ENCODE results near the gene PTH1R. TPM values are rescaled to one million over a fixed set of nuclear protein-coding genes. Genes with fewer than 3 reads are reported as not detected.

PTH1R gene
- 10 to 100 TPM in 4 of 6 donors, 1 to 10 TPM in 2; 2.6 to 48.2 (median 16.2) TPM for total RNA-seq

DNA sequence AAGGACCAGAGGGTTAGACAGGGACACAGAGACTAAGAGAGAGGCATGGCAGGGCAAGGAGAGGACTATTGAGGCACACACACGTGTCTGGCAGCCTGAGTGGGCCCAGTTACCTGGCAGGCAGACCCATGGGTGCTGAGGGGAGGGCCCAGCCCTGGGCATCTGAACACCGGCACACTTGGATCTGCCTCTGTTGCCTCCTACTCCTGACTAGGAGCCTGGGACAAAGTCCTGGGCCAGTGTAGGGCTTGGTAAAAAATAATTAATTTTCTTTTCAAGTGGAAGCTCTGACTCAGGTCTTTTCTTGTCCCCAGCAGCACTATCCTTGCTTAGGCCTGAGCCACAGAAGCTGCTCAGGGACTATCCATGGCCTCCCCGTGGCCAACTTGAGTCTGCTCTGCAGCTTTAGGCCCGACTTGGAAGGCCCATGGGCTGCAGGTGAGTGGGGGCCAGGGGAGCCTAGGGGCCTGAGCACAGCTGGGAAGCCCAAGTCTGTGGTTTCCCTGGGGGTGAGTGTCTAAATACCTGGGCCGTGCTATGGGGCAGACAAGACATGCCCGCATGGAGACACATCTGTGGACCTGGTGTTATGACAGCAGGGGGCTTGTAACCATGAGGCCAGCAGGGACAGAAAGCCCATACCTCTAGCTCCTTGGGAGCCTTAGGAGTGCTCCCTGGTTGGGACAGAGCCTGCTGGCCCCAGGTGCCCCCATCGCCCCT is at the start of gene PTH1R:
Gene PTH1R (plus strand): TSS at position 316 of the 720 bp plus-strand sequence. CDS start 5,839 bp downstream, outside the sequence.
- ATAC-seq (ENCODE audit: low FRiP score in 2 of 2) (no peak), DNase-seq (peak in 1 of 2 donors; percentile 34)
- Histone ChIP-seq H3K4me1 (peaks cover 11 to 35% (median 31%) of the 10 kb centered on the region in 4 donors), H3K4me3 (no peak within 1 kb of the TSS), H3K9me3 (no peaks in the 10 kb centered on the region), H3K27ac (peak within 1 kb of the TSS in 2 of 4 donors; percentile 2 to 14), H3K27me3 (peaks cover 0 to 17% (median 10%) of the 10 kb centered on the region in 4 donors), H3K36me3 (no peaks in the 10 kb centered on the region)
- 79 to 84% methylated on average over 4 to 7 of the region's 7 CpGs for WGBS, 2 donors
- TF ChIP-seq EP300 (IDR thresholded peaks at IDR 0.05): no peak
- no peak for TF ChIP-seq POLR2A (IDR thresholded peaks at IDR 0.05)
- TF ChIP-seq POLR2AphosphoS5 (IDR thresholded peaks at IDR 0.05): no peak
- TF ChIP-seq, protein P1, sequence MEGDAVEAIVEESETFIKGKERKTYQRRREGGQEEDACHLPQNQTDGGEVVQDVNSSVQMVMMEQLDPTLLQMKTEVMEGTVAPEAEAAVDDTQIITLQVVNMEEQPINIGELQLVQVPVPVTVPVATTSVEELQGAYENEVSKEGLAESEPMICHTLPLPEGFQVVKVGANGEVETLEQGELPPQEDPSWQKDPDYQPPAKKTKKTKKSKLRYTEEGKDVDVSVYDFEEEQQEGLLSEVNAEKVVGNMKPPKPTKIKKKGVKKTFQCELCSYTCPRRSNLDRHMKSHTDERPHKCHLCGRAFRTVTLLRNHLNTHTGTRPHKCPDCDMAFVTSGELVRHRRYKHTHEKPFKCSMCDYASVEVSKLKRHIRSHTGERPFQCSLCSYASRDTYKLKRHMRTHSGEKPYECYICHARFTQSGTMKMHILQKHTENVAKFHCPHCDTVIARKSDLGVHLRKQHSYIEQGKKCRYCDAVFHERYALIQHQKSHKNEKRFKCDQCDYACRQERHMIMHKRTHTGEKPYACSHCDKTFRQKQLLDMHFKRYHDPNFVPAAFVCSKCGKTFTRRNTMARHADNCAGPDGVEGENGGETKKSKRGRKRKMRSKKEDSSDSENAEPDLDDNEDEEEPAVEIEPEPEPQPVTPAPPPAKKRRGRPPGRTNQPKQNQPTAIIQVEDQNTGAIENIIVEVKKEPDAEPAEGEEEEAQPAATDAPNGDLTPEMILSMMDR (IDR thresholded peaks at IDR 0.05): no peak

DNA sequence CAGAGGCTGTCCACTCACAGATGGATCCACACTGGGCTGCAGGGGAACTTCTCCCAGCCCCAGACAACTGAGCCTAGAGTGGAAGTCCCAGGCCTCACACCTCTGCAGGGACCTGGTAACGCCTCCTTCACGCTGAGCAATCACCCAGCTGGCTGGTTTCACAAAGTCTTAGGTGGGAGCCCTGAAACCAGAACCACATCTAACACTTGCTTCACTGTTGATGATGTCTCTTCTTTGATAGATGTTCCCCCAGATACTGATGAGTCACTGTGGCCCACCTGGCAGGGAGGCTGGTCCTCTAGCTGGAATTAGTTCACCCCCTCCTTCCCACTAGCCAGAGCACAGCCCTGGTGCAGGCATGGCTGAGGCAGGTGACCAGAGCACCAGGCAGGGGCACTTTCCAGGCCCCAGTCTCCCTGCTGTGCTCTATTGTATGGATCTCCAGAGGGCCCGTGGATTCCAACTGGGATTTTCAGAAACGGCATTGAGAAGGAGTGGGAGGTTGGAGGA is 47.8 kb upstream of the PTH1R start:
- DNase-seq: no peak
- H3K27ac ChIP-seq: no peak overlapping the region
- no peaks in the 10 kb centered on the region for H3K4me1 ChIP-seq
- no peak overlapping the region for H3K4me3 ChIP-seq
- H3K36me3 ChIP-seq: no peaks in the 10 kb centered on the region
- TF ChIP-seq, protein P1 (IDR thresholded peaks at IDR 0.05): no peak
- TF ChIP-seq POLR2A (IDR thresholded peaks at IDR 0.05) (no peak), POLR2AphosphoS5 (IDR thresholded peaks at IDR 0.05) (no peak), EP300 (IDR thresholded peaks at IDR 0.05) (no peak)
- 73 to 91% methylated on average over 4 of the region's 4 CpGs for WGBS, 2 donors
- no peaks in the 10 kb centered on the region for H3K9me3 ChIP-seq
- H3K27me3 ChIP-seq: no peaks in the 10 kb centered on the region
- ATAC-seq (ENCODE audit: low FRiP score in 2 of 2): peak in 1 of 2 donors; percentile 54

DNA sequence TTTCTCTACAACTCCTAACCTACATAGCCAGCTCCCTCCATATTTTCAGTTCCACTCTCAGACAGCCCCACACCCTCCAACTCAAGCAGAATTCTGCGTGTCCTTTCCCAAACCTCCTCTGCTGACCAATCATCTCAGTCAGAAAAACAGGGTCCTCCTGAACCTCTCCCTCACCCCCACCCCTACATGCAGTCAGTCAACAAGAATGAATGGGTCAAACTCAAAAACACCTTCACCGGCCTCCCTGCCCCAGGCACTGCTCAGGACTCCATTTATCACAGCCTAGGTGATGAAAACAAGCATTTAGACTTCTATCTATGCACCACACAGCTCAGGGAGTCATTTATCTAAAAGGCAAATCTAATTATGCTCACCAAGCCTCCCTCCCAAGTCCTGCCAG is 46.7 kb upstream of the PTH1R start:
- Histone ChIP-seq H3K4me1 (no peaks in the 10 kb centered on the region), H3K4me3 (no peak overlapping the region)
- no peak for ATAC-seq (ENCODE audit: low FRiP score in 2 of 2)

DNA sequence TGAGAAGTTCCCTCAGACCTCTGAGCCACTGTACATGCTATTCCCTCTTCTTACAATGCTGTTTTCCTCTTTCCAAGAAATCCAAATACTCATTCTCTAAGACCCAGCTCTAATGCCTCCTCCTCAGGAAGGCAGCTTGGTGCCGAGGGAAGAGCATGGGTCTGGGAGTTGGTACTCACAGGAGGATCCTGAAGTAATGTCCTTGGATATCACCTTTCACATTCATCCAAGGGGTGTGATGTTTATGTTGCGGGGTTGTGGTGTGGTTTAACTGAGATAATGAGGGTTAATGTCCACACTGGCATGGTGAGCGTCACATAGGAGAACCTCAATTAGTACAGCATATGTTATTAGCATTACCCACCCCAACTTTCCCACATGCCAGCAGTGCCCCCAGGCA is 46.2 kb upstream of the PTH1R start:
- H3K36me3 ChIP-seq: no peaks in the 10 kb centered on the region
- H3K4me1 ChIP-seq: no peaks in the 10 kb centered on the region
- WGBS, 2 donors: 96 to 97% methylated on average over 3 of the region's 3 CpGs
- ATAC-seq (ENCODE audit: low FRiP score in 2 of 2) (no peak), DNase-seq (no peak)
- no peaks in the 10 kb centered on the region for H3K27me3 ChIP-seq
- H3K27ac ChIP-seq: no peak overlapping the region
- no peaks in the 10 kb centered on the region for H3K9me3 ChIP-seq
- H3K4me3 ChIP-seq: no peak overlapping the region
- TF ChIP-seq POLR2AphosphoS5 (IDR thresholded peaks at IDR 0.05): no peak
- TF ChIP-seq POLR2A (IDR thresholded peaks at IDR 0.05): no peak
- TF ChIP-seq, protein P1 (IDR thresholded peaks at IDR 0.05): no peak
- no peak for TF ChIP-seq EP300 (IDR thresholded peaks at IDR 0.05)

More for the DNA sequence above, 46.7 kb upstream of the PTH1R start:
- H3K27ac ChIP-seq: no peak overlapping the region
- TF ChIP-seq, protein P1 (IDR thresholded peaks at IDR 0.05): no peak
- no peak for TF ChIP-seq EP300 (IDR thresholded peaks at IDR 0.05)
- no peak for TF ChIP-seq POLR2AphosphoS5 (IDR thresholded peaks at IDR 0.05)
- no peak for TF ChIP-seq POLR2A (IDR thresholded peaks at IDR 0.05)
- H3K36me3 ChIP-seq: no peaks in the 10 kb centered on the region
- 89 to 100% methylated on average over 2 of the region's 2 CpGs for WGBS, 2 donors
- no peaks in the 10 kb centered on the region for H3K27me3 ChIP-seq
- no peaks in the 10 kb centered on the region for H3K9me3 ChIP-seq
- DNase-seq: no peak

All from upper lobe of left lung (tissue), 6 donors.